Suppressor macrophage treated with lipopolysaccharide for 4 hours (primary cell): Measurements from ENCODE around the gene FAM131C.

Experiments used
- DNase-seq: peaks from one replicate; pipeline ENCODE4 v3.0.0-alpha.2; 2020

The FAM131C gene

GRCh38 chr1:16013908-16014258, 59.6 kb downstream of the FAM131C start:
- no peak for DNase-seq

GRCh38 chr1:16013220-16013907, 60.1 kb downstream of the FAM131C start:
- peak; percentile 43 for DNase-seq

- DNase-seq = peak; percentile 44
Observed at GRCh38 chr1:16012590-16013219, 60.7 kb downstream of the FAM131C start.

GRCh38 chr1:16011936-16012589, 61.4 kb downstream of the FAM131C start:
- DNase-seq = no peak

- DNase-seq = no peak
Observed at GRCh38 chr1:16010837-16011236, 62.6 kb downstream of the FAM131C start.

GRCh38 chr1:16009678-16010077, 63.8 kb downstream of the FAM131C start:
- no peak for DNase-seq

- peak; percentile 83 for DNase-seq
Observed at GRCh38 chr1:16009030-16009460, 64.4 kb downstream of the FAM131C start.
